ENCODE measurements around the gene TRIP12. TPM values are rescaled to one million over a fixed set of nuclear protein-coding genes. Genes with fewer than 3 reads are reported as not detected.

Gene TRIP12
- total and polyA plus RNA-seq, 2 of the 13 experiments (the other 11 are each of a cell fraction or from before 2014, with no cell fraction given), result 72.1 to 153 TPM

DNA sequence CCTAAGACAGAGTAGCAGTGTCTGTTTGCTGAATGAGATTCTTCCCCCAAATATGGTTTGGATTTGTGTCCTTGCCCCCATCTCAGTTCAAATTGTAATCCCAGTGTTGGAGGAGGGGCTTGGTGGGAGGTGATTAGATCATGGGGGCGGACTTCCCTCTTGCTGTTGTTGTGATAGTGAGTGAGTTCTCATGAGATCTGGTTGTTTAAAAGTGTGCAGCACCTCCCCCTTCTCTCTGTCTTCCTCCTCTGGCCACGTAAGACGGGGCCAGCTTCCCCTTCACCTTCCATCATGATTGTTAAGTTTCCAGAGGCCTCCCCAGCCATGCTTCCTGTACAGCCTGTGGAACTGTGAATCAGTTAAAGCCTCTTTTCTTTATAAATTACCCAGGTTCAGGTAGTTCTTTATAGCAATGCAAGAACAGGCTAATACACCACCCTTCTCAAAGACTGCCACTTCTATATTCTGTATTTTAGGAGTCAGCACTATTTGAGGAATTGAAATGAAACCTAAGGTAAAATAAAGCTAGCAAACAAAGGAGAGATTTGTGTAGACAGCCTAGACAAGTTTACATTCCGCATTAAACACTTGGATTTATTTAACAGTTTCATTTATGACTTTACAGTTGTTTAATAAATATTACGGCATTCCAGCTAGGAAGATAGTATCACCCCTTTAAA is 22.1 kb upstream of the TRIP12 start:
- H3K4me2 ChIP-seq (ENCODE audit: low read depth, low read length), result no peak overlapping the region
- no peaks in the 10 kb centered on the region for H4K20me1 ChIP-seq (ENCODE audit: insufficient read depth, low read length)
- TF ChIP-seq MAFF (IDR thresholded peaks at IDR 0.05; ENCODE audit: low read depth, low read length) (peak; percentile 72), CERS6 (CRISPR knock-in tag; IDR thresholded peaks at IDR 0.05) (no peak), SAP130 (CRISPR knock-in tag; IDR thresholded peaks at IDR 0.05; ENCODE audit: low read depth) (no peak), ZNF563 (CRISPR knock-in tag; IDR thresholded peaks at IDR 0.05) (no peak), STAG1 (CRISPR knock-in tag; IDR thresholded peaks at IDR 0.05) (no peak), TMF1 (CRISPR knock-in tag; IDR thresholded peaks at IDR 0.05; ENCODE audit: low read depth) (no peak), MAFK (conservative IDR thresholded peaks at IDR 0.05 in 1 of 2, IDR thresholded peaks at IDR 0.05 in 1 of 2; ENCODE audit: low read length in 2 of 2) (peak; percentile 69 to 78), JARID2 (CRISPR knock-in tag; IDR thresholded peaks at IDR 0.05; ENCODE audit: insufficient replicate concordance) (no peak), ESRRA (CRISPR knock-in tag; IDR thresholded peaks at IDR 0.05; ENCODE audit: low read depth) (no peak), ZNF672 (CRISPR knock-in tag; IDR thresholded peaks at IDR 0.05) (no peak), ETV5 (CRISPR knock-in tag; IDR thresholded peaks at IDR 0.05; ENCODE audit: borderline replicate concordance) (no peak), ZNF607 (CRISPR knock-in tag; IDR thresholded peaks at IDR 0.05; ENCODE audit: borderline replicate concordance) (no peak), BRD4 (CRISPR knock-in tag; IDR thresholded peaks at IDR 0.05) (no peak)
- TF ChIP-seq, protein P1, sequence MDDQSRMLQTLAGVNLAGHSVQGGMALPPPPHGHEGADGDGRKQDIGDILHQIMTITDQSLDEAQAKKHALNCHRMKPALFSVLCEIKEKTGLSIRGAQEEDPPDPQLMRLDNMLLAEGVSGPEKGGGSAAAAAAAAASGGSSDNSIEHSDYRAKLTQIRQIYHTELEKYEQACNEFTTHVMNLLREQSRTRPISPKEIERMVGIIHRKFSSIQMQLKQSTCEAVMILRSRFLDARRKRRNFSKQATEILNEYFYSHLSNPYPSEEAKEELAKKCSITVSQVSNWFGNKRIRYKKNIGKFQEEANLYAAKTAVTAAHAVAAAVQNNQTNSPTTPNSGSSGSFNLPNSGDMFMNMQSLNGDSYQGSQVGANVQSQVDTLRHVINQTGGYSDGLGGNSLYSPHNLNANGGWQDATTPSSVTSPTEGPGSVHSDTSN (CRISPR knock-in tag; IDR thresholded peaks at IDR 0.05; ENCODE audit: borderline replicate concordance), result no peak
- ChIA-PET CTCF (ENCODE audit: low intra/inter-chr PET ratio, low total read pairs) (no interaction called here), POLR2A (no interaction called here)
- H3K27ac ChIP-seq (ENCODE audit: extremely low read length, insufficient read depth, low read length), result no peak overlapping the region
- FAIRE-seq (no peak), ATAC-seq (no peak), DNase-seq (ENCODE audit: low spot score) (no peak)
- WGBS (ENCODE audit: low lambda C conversion rate), result 93% methylated on average over 5 of the region's 5 CpGs
- BruUV-seq (replicated peaks), result no TSS peak
- H3K4me3 ChIP-seq (replicated peaks in 1 of 3; ENCODE audit: insufficient read depth in 1 of 3, low read depth in 2 of 3, low read length in 3 of 3), result no peak overlapping the region
- no peaks in the 10 kb centered on the region for H3K4me1 ChIP-seq (ENCODE audit: insufficient read depth, low read length)
- intact Hi-C loops (cut with micrococcal nuclease; ENCODE audit: unreplicated experiment), result no loop called here
- no peaks in the 10 kb centered on the region for H3K27me3 ChIP-seq (ENCODE audit: control insufficient read depth in 1 of 2, insufficient read depth in 2 of 2, low read length in 2 of 2)
- in situ Hi-C loops (cut with HindIII; ENCODE audit: extremely low pct_ligation_motif_present, low pct_unique_long_range_greater_than_20kb), result no loop called here
- no peak overlapping the region for H3K9ac ChIP-seq (ENCODE audit: insufficient read depth, low read depth, low read length)
- no peaks in the 10 kb centered on the region; a peak in 1 of 5 replicates for H3K36me3 ChIP-seq (replicated peaks in 1 of 2; ENCODE audit: control insufficient read depth in 1 of 2, insufficient read depth in 2 of 2, low read length in 2 of 2)
- no peaks in the 10 kb centered on the region for H3K79me2 ChIP-seq (ENCODE audit: insufficient read depth, low read length)
- no peaks in the 10 kb centered on the region for H3K9me3 ChIP-seq (ENCODE audit: low read length)
- no peak overlapping the region for H2AFZ ChIP-seq (ENCODE audit: low read length)
